Neural cell (in vitro differentiated cells): Measurements from ENCODE around the gene DSCAM.

ENCODE experiments used
- EP300 ChIP-seq: fragments of 450-650 bp; conservative IDR thresholded peaks from 2 replicates; pipeline ENCODE4 v1.6.1; 2014; ENCODE audit warnings: antibody characterized with exemption, mild to moderate bottlenecking, moderate library complexity; ENCODE audit not compliant: poor library complexity, severe bottlenecking
- RAD21 ChIP-seq: fragments of 450-650 bp; conservative IDR thresholded peaks from 2 replicates; pipeline ENCODE4 v1.6.1; 2014; ENCODE audit warnings: antibody characterized with exemption, mild to moderate bottlenecking, moderate library complexity
- TAF1 ChIP-seq: IDR thresholded peaks from 2 replicates; pipeline ENCODE4 v1.6.1; 2012; ENCODE audit warnings: low read depth
- TF ChIP-seq, protein P1 (sequence below): fragments of 450-650 bp; IDR thresholded peaks from 2 replicates; pipeline ENCODE4 v1.5.1; 2014; ENCODE audit warnings: antibody characterized with exemption, mild to moderate bottlenecking, moderate library complexity; ENCODE audit not compliant: poor library complexity, severe bottlenecking

- TF ChIP-seq, protein P1, sequence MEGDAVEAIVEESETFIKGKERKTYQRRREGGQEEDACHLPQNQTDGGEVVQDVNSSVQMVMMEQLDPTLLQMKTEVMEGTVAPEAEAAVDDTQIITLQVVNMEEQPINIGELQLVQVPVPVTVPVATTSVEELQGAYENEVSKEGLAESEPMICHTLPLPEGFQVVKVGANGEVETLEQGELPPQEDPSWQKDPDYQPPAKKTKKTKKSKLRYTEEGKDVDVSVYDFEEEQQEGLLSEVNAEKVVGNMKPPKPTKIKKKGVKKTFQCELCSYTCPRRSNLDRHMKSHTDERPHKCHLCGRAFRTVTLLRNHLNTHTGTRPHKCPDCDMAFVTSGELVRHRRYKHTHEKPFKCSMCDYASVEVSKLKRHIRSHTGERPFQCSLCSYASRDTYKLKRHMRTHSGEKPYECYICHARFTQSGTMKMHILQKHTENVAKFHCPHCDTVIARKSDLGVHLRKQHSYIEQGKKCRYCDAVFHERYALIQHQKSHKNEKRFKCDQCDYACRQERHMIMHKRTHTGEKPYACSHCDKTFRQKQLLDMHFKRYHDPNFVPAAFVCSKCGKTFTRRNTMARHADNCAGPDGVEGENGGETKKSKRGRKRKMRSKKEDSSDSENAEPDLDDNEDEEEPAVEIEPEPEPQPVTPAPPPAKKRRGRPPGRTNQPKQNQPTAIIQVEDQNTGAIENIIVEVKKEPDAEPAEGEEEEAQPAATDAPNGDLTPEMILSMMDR: no peak
- no peak for TF ChIP-seq TAF1
- no peak for TF ChIP-seq RAD21
- TF ChIP-seq EP300: no peak
Observed at GRCh38 chr21:39972976-39973770, 873.8 kb downstream of the DSCAM start.
